GM12873 (cell line): ENCODE results near the gene KLK5.

Source experiments
- TF ChIP-seq, protein P1 (sequence below): IDR thresholded peaks from 2 replicates; pipeline ENCODE4 v1.5.1; 2012; ENCODE audit warnings: low read depth, mild to moderate bottlenecking, moderate library complexity, low read length, control low read depth; ENCODE audit not compliant: insufficient read depth; ENCODE audit errors: missing control alignments

KLK5 gene

DNA sequence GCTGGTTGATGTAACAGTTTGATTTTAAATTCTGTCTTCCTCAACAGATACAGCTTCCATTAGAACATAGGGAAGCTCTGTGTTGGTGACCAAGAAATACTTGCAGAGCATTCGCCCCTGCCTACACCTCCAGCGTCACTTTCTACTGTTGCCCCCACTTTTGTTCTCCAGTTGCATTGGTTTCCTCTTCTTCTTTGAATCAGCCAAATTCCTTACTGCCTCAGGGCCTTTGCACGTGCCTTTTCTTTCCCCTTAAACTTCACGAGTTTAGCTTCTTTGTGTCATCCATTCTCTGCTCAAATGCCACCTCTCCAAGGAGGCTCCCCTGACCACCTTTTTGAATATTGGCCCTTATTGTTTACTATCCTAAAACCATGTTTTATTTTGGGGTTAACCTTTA lies 5.7 kb downstream of the KLK5 start:
- TF ChIP-seq, protein P1, sequence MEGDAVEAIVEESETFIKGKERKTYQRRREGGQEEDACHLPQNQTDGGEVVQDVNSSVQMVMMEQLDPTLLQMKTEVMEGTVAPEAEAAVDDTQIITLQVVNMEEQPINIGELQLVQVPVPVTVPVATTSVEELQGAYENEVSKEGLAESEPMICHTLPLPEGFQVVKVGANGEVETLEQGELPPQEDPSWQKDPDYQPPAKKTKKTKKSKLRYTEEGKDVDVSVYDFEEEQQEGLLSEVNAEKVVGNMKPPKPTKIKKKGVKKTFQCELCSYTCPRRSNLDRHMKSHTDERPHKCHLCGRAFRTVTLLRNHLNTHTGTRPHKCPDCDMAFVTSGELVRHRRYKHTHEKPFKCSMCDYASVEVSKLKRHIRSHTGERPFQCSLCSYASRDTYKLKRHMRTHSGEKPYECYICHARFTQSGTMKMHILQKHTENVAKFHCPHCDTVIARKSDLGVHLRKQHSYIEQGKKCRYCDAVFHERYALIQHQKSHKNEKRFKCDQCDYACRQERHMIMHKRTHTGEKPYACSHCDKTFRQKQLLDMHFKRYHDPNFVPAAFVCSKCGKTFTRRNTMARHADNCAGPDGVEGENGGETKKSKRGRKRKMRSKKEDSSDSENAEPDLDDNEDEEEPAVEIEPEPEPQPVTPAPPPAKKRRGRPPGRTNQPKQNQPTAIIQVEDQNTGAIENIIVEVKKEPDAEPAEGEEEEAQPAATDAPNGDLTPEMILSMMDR: no peak

DNA sequence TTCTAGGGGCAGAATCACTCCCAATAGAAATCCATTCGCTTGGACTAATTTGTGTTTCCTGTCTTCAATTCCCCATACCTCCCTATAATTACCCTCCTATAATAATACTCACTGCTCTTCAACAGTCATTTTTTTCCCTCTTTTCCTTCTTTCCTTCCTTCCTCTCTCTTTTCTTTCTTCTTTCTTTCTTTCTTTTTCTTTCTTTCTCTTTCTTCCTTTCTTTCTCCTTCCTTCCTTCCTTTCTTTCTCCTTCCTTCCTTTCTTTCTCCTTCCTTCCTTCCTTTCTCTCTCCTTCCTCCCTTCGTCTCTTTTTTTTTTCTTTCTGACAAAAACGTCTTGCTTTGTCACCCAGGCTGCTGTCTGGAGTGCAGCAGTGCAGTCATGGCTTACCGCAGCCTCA lies 8.0 kb downstream of the KLK5 start:
- TF ChIP-seq, protein P1: no peak

DNA sequence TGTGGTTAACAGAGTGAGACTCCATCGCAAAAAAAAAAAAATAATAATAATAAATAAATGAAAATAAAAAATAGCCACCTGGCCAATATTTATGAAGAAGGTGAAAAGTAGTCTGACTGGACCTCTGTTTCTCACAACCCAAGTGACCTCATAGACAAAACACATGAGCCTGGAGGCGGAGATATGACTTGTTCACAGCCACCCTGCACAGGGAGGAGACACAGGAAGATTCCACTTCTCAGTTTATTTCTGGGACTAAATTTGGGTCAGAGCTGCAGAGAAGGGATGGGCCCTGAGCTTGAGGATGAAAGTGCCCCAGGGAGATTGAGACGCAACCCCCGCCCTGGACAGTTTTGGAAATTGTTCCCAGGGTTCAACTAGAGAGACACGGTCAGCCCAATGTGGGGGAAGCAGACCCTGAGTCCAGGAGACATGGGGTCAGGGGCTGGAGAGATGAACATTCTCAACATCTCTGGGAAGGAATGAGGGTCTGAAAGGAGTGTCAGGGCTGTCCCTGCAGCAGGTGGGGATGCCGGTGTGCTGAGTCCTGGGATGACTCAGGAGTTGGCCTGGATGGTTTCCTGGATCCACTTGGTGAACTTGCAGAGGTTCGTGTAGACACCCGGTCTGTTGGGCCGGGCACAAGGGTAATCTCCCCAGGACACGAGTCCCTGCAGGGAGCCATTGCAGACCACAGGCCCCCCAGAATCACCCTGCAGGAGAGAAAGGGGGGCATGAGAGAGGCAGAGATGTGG lies 9.6 kb downstream of the KLK5 start:
- TF ChIP-seq, protein P1: no peak

DNA sequence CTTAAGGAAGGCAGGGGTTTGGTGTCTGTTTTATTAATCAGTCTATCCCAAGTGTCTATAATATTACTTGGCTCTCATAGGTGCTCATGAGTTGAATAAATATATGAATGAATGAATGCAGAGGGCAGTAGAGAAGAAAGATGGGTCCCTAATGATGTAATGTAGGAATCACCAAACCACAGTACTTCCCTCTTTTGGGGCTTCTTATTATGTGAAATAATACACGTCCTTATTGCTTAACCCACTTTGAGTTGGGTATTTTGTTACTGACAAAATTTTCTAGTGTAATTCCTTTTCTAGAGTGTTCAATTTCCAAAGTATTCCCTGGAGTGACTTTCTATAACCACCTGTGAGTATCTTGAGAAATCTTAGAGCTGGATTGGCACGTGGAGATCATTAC lies 13.2 kb downstream of the KLK5 start:
- TF ChIP-seq, protein P1: no peak

DNA sequence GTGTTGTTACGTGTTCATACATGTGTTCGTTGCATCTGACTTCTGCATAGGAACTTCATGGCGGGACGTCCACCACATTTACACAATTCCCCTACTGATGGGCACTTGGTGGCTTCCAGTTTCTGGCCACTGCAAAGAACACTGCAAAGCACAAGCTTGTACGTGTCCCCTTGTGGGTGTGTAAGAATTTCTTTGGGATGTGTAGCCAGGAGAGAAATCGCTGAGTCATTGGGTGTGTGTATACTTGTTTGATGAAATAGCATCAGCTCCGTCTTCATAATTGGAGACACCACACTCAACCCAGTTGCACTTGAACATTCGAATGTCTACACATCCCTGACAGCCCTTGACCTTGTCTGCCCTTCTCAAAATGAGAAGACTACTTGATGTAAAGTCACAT lies 19.2 kb downstream of the KLK5 start:
- TF ChIP-seq, protein P1: no peak

DNA sequence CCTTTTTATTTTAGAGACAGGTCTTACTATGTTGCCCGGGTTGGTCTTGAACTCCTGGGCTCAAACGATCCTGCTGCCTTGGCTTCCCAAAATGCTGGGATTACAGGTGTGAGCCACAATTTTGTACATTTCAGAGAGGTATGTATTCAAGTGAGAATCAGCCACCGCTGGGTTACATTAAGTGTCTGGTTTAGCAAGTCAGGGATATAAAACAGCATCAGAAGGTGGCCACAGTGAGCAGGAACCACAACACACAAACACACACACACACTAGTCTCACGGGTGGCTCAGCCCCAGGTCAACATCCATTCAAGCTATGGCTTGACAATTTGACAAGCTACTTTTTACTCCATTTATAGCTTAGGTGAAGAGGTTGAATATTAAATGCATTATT lies 20.2 kb downstream of the KLK5 start:
- TF ChIP-seq, protein P1: no peak

DNA sequence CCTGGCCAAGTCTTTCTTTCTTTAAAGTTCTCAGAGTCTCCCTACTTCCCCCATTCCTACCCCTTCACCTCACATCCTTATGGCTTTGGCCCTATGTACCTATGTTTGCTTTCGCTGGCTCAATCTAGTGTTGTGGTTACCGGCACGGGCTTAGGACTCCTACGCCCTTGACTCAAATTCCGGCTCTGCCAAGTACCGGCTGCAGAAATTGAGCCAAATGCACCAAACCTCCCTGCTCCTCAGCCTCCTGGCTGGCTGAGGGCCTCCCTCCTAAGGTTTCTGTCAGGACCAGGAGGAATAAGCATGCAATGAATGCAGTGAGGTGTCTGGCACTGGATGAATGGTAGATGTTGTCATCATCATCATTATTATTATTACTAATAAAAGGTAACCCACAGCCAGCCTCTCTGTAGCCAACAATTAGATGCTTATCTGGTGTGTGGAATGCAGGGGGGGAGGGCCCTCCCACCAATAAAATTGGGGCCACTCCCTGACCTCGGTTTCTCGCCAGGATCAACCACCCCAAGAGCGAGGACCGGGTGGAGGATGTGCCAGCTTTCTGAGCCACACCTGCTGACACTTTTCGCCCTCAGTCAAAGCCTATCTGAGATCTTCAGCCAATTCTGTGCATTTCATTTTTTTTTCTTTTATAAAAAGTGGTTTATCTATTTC lies 20.7 kb downstream of the KLK5 start:
- TF ChIP-seq, protein P1: no peak
